Activated CD8-positive, alpha-beta memory T cell treated with anti-CD3 and anti-CD28 coated beads for 36 hours (primary cell): ENCODE data around the gene CNOT8. TPM values are rescaled to one million over a fixed set of nuclear protein-coding genes. Genes with fewer than 3 reads are reported as not detected.
"Not testable (repeated sequence)": the region's sequence is repeated elsewhere in the genome, so short reads cannot be mapped to it uniquely, and the experiment has no call there.

Experiments used
- CTCF ChIA-PET: fragments of 350-600 bp; sonication (Branson Sonifier 250); formaldehyde crosslinking; loops from one replicate; lab custom pipeline; 2021; ENCODE audit warnings: antibody characterized with exemption; lab: Charles Lee
- POLR2A ChIA-PET: fragments of 350-600 bp; sonication (Branson Sonifier 250); formaldehyde crosslinking; loops from one replicate; lab custom pipeline; 2021; ENCODE audit warnings: antibody characterized with exemption; lab: Charles Lee
- total RNA-seq, 2 experiments: library from RNA; stranded (reverse); gene quantifications; one replicate each; pipeline ENCODE4 v1.2.3, GENCODE V29; 2021

CNOT8 gene
- 10 to 100 TPM; 49.0 to 50.0 TPM for total RNA-seq

GRCh38 chr5:154858297-154858971 lies at the start of gene CNOT8:
Gene CNOT8 (plus strand): TSS chr5:154858627. CDS start chr5:154863279, 4,652 bp downstream.
- CTCF ChIA-PET = no interaction called here
- POLR2A ChIA-PET = interaction anchor here (0.6 to 0.7 kb wide), 3 partner anchors 71 to 820 kb away, joined by 3 to 5 read pairs (median 3); partner anchors contain the start of genes FAM114A2 and MFAP3

- ChIA-PET POLR2A (no interaction called here), CTCF (no interaction called here)
Measured at GRCh38 chr5:154811239-154811638, 47.2 kb upstream of the CNOT8 start.

- ChIA-PET CTCF (no interaction called here), POLR2A (no interaction called here)
Measured at GRCh38 chr5:154811653-154812465, 46.6 kb upstream of the CNOT8 start.

- ChIA-PET CTCF (interaction anchor here (1.1 kb wide), 1 partner anchor 9 kb away, joined by 3 read pairs; no protein-coding TSS in a partner anchor), POLR2A (no interaction called here)
Measured at GRCh38 chr5:154813158-154813557, 45.3 kb upstream of the CNOT8 start.

GRCh38 chr5:154813736-154814135 lies 44.7 kb upstream of the CNOT8 start:
- CTCF ChIA-PET = interaction anchor here (1.1 kb wide), 1 partner anchor 9 kb away, joined by 3 read pairs; no protein-coding TSS in a partner anchor
- POLR2A ChIA-PET = no interaction called here

GRCh38 chr5:154815025-154815424 lies 43.4 kb upstream of the CNOT8 start:
- CTCF ChIA-PET = no interaction called here
- POLR2A ChIA-PET = no interaction called here

- POLR2A ChIA-PET = no interaction called here
- CTCF ChIA-PET = no interaction called here
Measured at GRCh38 chr5:154815684-154816247, 42.7 kb upstream of the CNOT8 start.

GRCh38 chr5:154816891-154817492 lies 41.4 kb upstream of the CNOT8 start:
- ChIA-PET CTCF (interaction anchor here (0.6 kb wide), 1 partner anchor 167 kb away, joined by 3 read pairs; no protein-coding TSS in a partner anchor), POLR2A (interaction anchor here (0.6 kb wide), 1 partner anchor 32 kb away, joined by 4 read pairs; no protein-coding TSS in a partner anchor)

- ChIA-PET CTCF (no interaction called here), POLR2A (no interaction called here)
Measured at GRCh38 chr5:154817815-154818214, 40.6 kb upstream of the CNOT8 start.

GRCh38 chr5:154818471-154819116 lies 39.8 kb upstream of the CNOT8 start:
- CTCF ChIA-PET = no interaction called here
- POLR2A ChIA-PET = no interaction called here

GRCh38 chr5:154819546-154819945 lies 38.9 kb upstream of the CNOT8 start:
- ChIA-PET CTCF (no interaction called here), POLR2A (no interaction called here)

- ChIA-PET CTCF (interaction anchor here (0.6 to 1.0 kb wide), 2 partner anchors 102 to 137 kb away, joined by 3 to 4 read pairs; no protein-coding TSS in a partner anchor), POLR2A (no interaction called here)
Measured at GRCh38 chr5:154820383-154820782, 38.0 kb upstream of the CNOT8 start.

GRCh38 chr5:154822896-154823295 lies 35.5 kb upstream of the CNOT8 start:
- POLR2A ChIA-PET = interaction anchor here (0.6 kb wide), 1 partner anchor 145 kb away, joined by 5 read pairs; no protein-coding TSS in a partner anchor
- CTCF ChIA-PET = not testable (repeated sequence)

GRCh38 chr5:154823605-154824004 lies 34.8 kb upstream of the CNOT8 start:
- ChIA-PET CTCF (no interaction called here), POLR2A (interaction anchor here (0.6 kb wide), 1 partner anchor 146 kb away, joined by 5 read pairs; no protein-coding TSS in a partner anchor)

GRCh38 chr5:154824070-154824469 lies 34.4 kb upstream of the CNOT8 start:
- ChIA-PET CTCF (no interaction called here), POLR2A (no interaction called here)

- CTCF ChIA-PET = no interaction called here
Measured at GRCh38 chr5:154829181-154829588, 29.2 kb upstream of the CNOT8 start.

GRCh38 chr5:154829589-154830218 lies 28.7 kb upstream of the CNOT8 start:
- ChIA-PET CTCF (no interaction called here), POLR2A (interaction anchor here (0.6 kb wide), 1 partner anchor 40 kb away, joined by 4 read pairs; no protein-coding TSS in a partner anchor)

More at GRCh38 chr5:154829181-154829588, 29.2 kb upstream of the CNOT8 start:
- POLR2A ChIA-PET = interaction anchor here (0.6 kb wide), 1 partner anchor 40 kb away, joined by 4 read pairs; no protein-coding TSS in a partner anchor

GRCh38 chr5:154830219-154830595 lies 28.2 kb upstream of the CNOT8 start:
- ChIA-PET POLR2A (no interaction called here), CTCF (no interaction called here)
